Hepatocyte (in vitro differentiated cells): ENCODE results near the gene CELA2B. TPM values are rescaled to one million over a fixed set of nuclear protein-coding genes. Genes with fewer than 3 reads are reported as not detected.

Experiments used
- DNase-seq: peaks from one replicate; pipeline ENCODE4 v3.0.0-alpha.2; 2016; ENCODE audit warnings: low spot score
- H2AFZ ChIP-seq: fragments of 200-600 bp; sonication (generic); 2 replicates; pipeline ENCODE4 v1.6.0; 2016; ENCODE audit warnings: antibody characterized with exemption, mild to moderate bottlenecking
- H3K27ac ChIP-seq: fragments of 200-600 bp; sonication (generic); 2 replicates; pipeline ENCODE4 v1.5.1; 2016; ENCODE audit warnings: mild to moderate bottlenecking
- H3K27me3 ChIP-seq: fragments of 200-600 bp; sonication (generic); 2 replicates; pipeline ENCODE4 v1.6.1; 2016
- H3K36me3 ChIP-seq: fragments of 200-600 bp; sonication (generic); replicated peaks from 2 replicates; pipeline ENCODE4 v1.5.1; 2016; ENCODE audit warnings: low read depth; ENCODE audit not compliant: insufficient read depth
- H3K4me1 ChIP-seq: fragments of 200-600 bp; sonication (generic); 2 replicates; pipeline ENCODE4 v1.5.1; 2016; ENCODE audit warnings: mild to moderate bottlenecking, moderate library complexity; ENCODE audit not compliant: insufficient read depth
- H3K4me2 ChIP-seq: fragments of 200-600 bp; sonication (generic); 2 replicates; pipeline ENCODE4 v1.6.0; 2016
- H3K4me3 ChIP-seq: fragments of 200-600 bp; sonication (generic); 2 replicates; pipeline ENCODE4 v1.5.1; 2016; ENCODE audit warnings: mild to moderate bottlenecking
- H3K79me2 ChIP-seq: fragments of 200-600 bp; sonication (generic); 2 replicates; pipeline ENCODE4 v1.6.0; 2017; ENCODE audit warnings: mild to moderate bottlenecking
- H3K9me2 ChIP-seq: fragments of 200-600 bp; sonication (generic); replicated peaks from 2 replicates; pipeline ENCODE4 v1.6.0; 2017; ENCODE audit warnings: mild to moderate bottlenecking; ENCODE audit not compliant: insufficient read depth
- H3K9me3 ChIP-seq: fragments of 200-600 bp; sonication (generic); 2 replicates; pipeline ENCODE4 v1.5.1; 2016; ENCODE audit warnings: low read depth, mild to moderate bottlenecking
- H4K20me1 ChIP-seq: fragments of 200-600 bp; sonication (generic); 2 replicates; pipeline ENCODE4 v1.6.0; 2016; ENCODE audit warnings: mild to moderate bottlenecking; ENCODE audit not compliant: insufficient read depth, poor library complexity, severe bottlenecking
- CTCF ChIP-seq: fragments of 200-600 bp; sonication (generic); IDR thresholded peaks from 2 replicates; pipeline ENCODE4 v1.5.1; 2016; ENCODE audit warnings: antibody characterized with exemption, mild to moderate bottlenecking; ENCODE audit not compliant: poor library complexity
- EZH2 ChIP-seq: fragments of 200-600 bp; sonication (generic); IDR thresholded peaks from 2 replicates; pipeline ENCODE4 v1.6.1; 2016; ENCODE audit warnings: antibody characterized with exemption, mild to moderate bottlenecking, borderline replicate concordance
- EZH2phosphoT487 ChIP-seq: fragments of 200-600 bp; sonication (generic); IDR thresholded peaks from one replicate; pipeline ENCODE4 v1.6.1; 2018; ENCODE audit warnings: antibody characterized with exemption, mild to moderate bottlenecking, low read depth, moderate library complexity; ENCODE audit not compliant: unreplicated experiment, severe bottlenecking
- WGBS: methylation state at CpG from one replicate; pipeline ENCODE4 v1.1.6; 2016; ENCODE audit warnings: low lambda C conversion rate; ENCODE audit errors: missing lambda C conversion rate; 5-methylcytosine and 5-hydroxymethylcytosine counted together
- polyA plus RNA-seq: library from polyadenylated mRNA; unstranded; fragments of >200 nt; fragmentation: Nextera tagmentation; extraction: Ambion mirVana; gene quantifications from 2 replicates; pipeline ENCODE4 v1.2.1, GENCODE V29; 2016
- total RNA-seq: library from RNA; depleted of rRNA; stranded (reverse); fragments of >200 nt; gene quantifications from 2 replicates; pipeline ENCODE4 v1.2.3, GENCODE V29; 2014

The CELA2B gene
- total and polyA plus RNA-seq, 2 experiments from 2014 or later, result 0.73 to 1.4 TPM

DNA sequence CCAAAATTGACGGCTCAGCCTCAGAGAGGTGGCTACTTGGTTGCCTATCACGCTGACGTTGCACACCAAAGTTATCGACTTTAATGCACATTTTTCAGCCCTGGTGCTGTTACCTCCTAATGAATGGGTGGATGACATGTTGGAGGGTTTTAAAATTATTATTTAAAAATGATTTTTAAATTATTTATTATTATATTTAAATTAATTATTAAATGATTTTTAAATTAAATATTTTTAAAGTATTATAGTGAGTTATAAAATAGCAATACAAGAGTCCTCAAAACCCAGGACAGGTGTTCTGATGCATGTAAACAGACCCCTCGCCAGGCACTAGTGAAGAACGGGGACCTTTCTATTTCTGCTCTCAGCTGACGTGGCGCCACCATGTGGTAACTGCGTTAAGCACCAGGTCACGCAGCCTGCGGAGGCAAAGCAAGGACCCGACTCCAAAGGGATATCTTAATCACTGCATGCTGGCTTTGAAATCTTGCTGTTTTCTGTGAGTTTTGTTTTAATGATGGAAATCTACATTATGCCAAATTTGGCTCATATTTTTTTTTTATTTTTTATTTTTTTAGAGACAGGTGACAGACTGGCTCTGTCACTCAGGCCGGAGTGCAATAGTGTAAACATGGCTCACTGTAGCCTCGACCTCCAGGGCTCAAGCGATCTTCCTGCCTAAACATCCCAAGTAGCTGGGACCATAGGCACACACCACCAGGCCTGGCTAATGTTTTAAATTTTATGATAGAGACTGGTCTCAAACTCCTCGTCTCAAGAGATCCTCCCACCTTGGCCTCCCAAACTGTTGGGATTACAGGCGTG, 25.5 kb downstream of the CELA2B start:
- Histone ChIP-seq H3K36me3 (no peaks in the 10 kb centered on the region), H3K9me2 (no peaks in the 10 kb centered on the region), H3K9me3 (no peaks in the 10 kb centered on the region), H3K4me2 (no peak overlapping the region), H3K27ac (no peak overlapping the region), H3K4me3 (no peak overlapping the region), H2AFZ (no peak overlapping the region), H3K4me1 (no peaks in the 10 kb centered on the region), H4K20me1 (no peaks in the 10 kb centered on the region), H3K27me3 (no peaks in the 10 kb centered on the region), H3K79me2 (no peaks in the 10 kb centered on the region)
- 61% methylated on average over 17 of the region's 17 CpGs for WGBS
- DNase-seq, result peak; percentile 78
- TF ChIP-seq EZH2phosphoT487 (no peak), CTCF (peak; percentile 72)

DNA sequence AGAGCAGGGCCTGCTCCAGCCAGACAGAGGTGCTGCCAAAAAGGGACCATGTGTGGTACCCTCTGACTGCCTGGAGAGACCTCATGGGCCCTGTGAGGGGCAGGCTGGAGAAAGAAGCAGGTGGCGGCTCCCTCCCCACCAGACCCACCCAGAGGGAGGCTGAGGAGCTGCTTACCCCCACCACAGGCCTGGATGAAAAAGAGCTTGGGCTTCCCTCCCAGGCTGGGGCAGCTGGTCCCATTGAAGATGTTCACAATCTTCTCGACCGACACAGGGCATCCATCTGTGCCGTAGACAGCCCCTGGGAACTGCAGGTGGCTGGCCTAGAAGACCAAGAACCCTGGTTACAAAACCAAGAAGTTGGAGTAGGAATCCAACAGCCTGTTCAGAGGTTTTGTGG, 28.5 kb downstream of the CELA2B start:
- Histone ChIP-seq H3K79me2 (no peaks in the 10 kb centered on the region), H3K9me3 (no peaks in the 10 kb centered on the region), H2AFZ (no peak overlapping the region), H3K4me2 (no peak overlapping the region), H3K27ac (no peak overlapping the region), H3K4me1 (no peaks in the 10 kb centered on the region), H4K20me1 (no peaks in the 10 kb centered on the region), H3K4me3 (no peak overlapping the region), H3K36me3 (no peaks in the 10 kb centered on the region), H3K9me2 (no peaks in the 10 kb centered on the region), H3K27me3 (no peaks in the 10 kb centered on the region)
- DNase-seq, result no peak
- 98% methylated on average over 4 of the region's 4 CpGs for WGBS
- TF ChIP-seq CTCF (no peak), EZH2phosphoT487 (no peak), EZH2 (no peak)

GRCh38 chr1:15506831-15507230, 30.9 kb downstream of the CELA2B start:
- H3K27me3 ChIP-seq, result no peaks in the 10 kb centered on the region
- H3K4me3 ChIP-seq, result no peak overlapping the region
- H3K9me3 ChIP-seq, result no peaks in the 10 kb centered on the region
- H3K9me2 ChIP-seq, result no peaks in the 10 kb centered on the region
- no peak overlapping the region for H3K27ac ChIP-seq
- no peaks in the 10 kb centered on the region for H3K36me3 ChIP-seq
- TF ChIP-seq CTCF (no peak), EZH2phosphoT487 (no peak), EZH2 (no peak)
- H2AFZ ChIP-seq, result no peak overlapping the region
- H4K20me1 ChIP-seq, result no peaks in the 10 kb centered on the region
- no peak overlapping the region for H3K4me2 ChIP-seq
- H3K79me2 ChIP-seq, result no peaks in the 10 kb centered on the region
- no peaks in the 10 kb centered on the region for H3K4me1 ChIP-seq
- WGBS, result 96% methylated on average over 17 of the region's 17 CpGs
- DNase-seq, result no peak
